OCI-LY7 (cell line): Measurements from ENCODE around the gene OXCT2. TPM values are rescaled to one million over a fixed set of nuclear protein-coding genes. Genes with fewer than 3 reads are reported as not detected.

Experiments used
- BruUV-seq: library from RNA; stranded (reverse); fragments of 400-500 nt; replicated peaks from 2 replicates; lab custom pipeline; 2021; lab: Mats Ljungman, UMichigan
- CTCF ChIA-PET: fragments of 300-600 bp; sonication (Branson Sonifier 250); formaldehyde crosslinking; loops from one replicate; lab custom pipeline; 2022; ENCODE audit warnings: antibody characterized with exemption; ENCODE audit not compliant: unreplicated experiment; lab: Charles Lee
- POLR2A ChIA-PET: fragments of 300-600 bp; sonication (Branson Sonifier 250); formaldehyde crosslinking; loops from one replicate; lab custom pipeline; 2022; ENCODE audit warnings: antibody characterized with exemption; lab: Charles Lee
- DNase-seq: peaks from one replicate; pipeline ENCODE4 v3.0.0-alpha.2; 2015; ENCODE audit warnings: low spot score
- H2AFZ ChIP-seq: fragments of 200-600 bp; sonication (generic), shearing (Covaris generic); 2 replicates; pipeline ENCODE4 v1.6.1; 2014; ENCODE audit warnings: mild to moderate bottlenecking, antibody characterized with exemption, low read length, moderate library complexity
- H3K27ac ChIP-seq: fragments of 200-600 bp; sonication (generic); 2 replicates; pipeline ENCODE4 v1.5.1; 2014; ENCODE audit warnings: mixed run types, low read depth, mild to moderate bottlenecking, moderate library complexity, low read length, inconsistent platforms; ENCODE audit not compliant: poor library complexity, severe bottlenecking
- H3K36me3 ChIP-seq: fragments of 200-600 bp; sonication (generic); 2 replicates; pipeline ENCODE4 v1.6.1; 2014; ENCODE audit warnings: mild to moderate bottlenecking, antibody characterized with exemption, low read length, moderate library complexity, mixed read lengths; ENCODE audit not compliant: insufficient read depth
- H3K4me1 ChIP-seq: fragments of 200-600 bp; sonication (generic); 2 replicates; pipeline ENCODE4 v1.5.1; 2014; ENCODE audit warnings: mild to moderate bottlenecking, low read length; ENCODE audit not compliant: insufficient read depth, poor library complexity, severe bottlenecking
- H3K4me2 ChIP-seq: fragments of 200-600 bp; sonication (generic); 2 replicates; pipeline ENCODE4 v1.6.1; 2014; ENCODE audit warnings: mild to moderate bottlenecking, low read length
- H3K4me3 ChIP-seq: fragments of 200-600 bp; sonication (generic); 2 replicates; pipeline ENCODE4 v1.5.1; 2014; ENCODE audit warnings: mild to moderate bottlenecking, low read depth, low read length; ENCODE audit not compliant: poor library complexity, severe bottlenecking
- H3K79me2 ChIP-seq: fragments of 200-600 bp; sonication (generic); 2 replicates; pipeline ENCODE4 v1.6.1; 2016; ENCODE audit warnings: low read depth, mild to moderate bottlenecking, low read length, moderate library complexity, mixed read lengths; ENCODE audit not compliant: insufficient read depth
- H3K9me2 ChIP-seq: fragments of 200-600 bp; sonication (generic); 2 replicates; pipeline ENCODE4 v1.6.1; 2016; ENCODE audit warnings: mild to moderate bottlenecking, low read length, mixed read lengths; ENCODE audit not compliant: insufficient read depth
- H3K9me3 ChIP-seq: fragments of 200-600 bp; sonication (generic); 2 replicates; pipeline ENCODE4 v1.6.1; 2014; ENCODE audit warnings: mild to moderate bottlenecking, mixed run types, low read length, mixed read lengths
- H4K20me1 ChIP-seq: fragments of 200-600 bp; sonication (generic); 2 replicates; pipeline ENCODE4 v1.6.1; 2014; ENCODE audit warnings: mild to moderate bottlenecking, antibody characterized with exemption, low read length, moderate library complexity, mixed read lengths; ENCODE audit not compliant: insufficient read depth
- EZH2phosphoT487 ChIP-seq: fragments of 200-600 bp; sonication (generic); IDR thresholded peaks from 2 replicates; pipeline ENCODE4 v1.6.1; 2018; ENCODE audit warnings: low read depth, borderline replicate concordance, mild to moderate bottlenecking, mixed run types, antibody characterized with exemption, low read length, moderate library complexity, mixed read lengths
- intact Hi-C: fragments of 100-400 bp; cut with micrococcal nuclease; formaldehyde crosslinking; loops from one replicate; pipeline ENCODE4 v1.10.0; 2022; ENCODE audit not compliant: unreplicated experiment
- total RNA-seq, 2 experiments: library from RNA; depleted of rRNA in 1 of 2; stranded (reverse); fragments of >200 nt in 1 of 2; shearing (Covaris generic) in 1 of 2; gene quantifications; 2 replicates each; pipeline ENCODE4 v1.2.3, GENCODE V29; 2014 to 2022
- TF ChIP-seq, protein P1 (sequence below): fragments of 200-600 bp; sonication (generic); conservative IDR thresholded peaks from 2 replicates; pipeline ENCODE4 v1.5.1; 2014; ENCODE audit warnings: mild to moderate bottlenecking, antibody characterized with exemption, low read length, moderate library complexity, mixed read lengths

The OXCT2 gene
- total RNA-seq, 2 experiments from 2014 or later: 0.17 to 0.79 TPM

DNA sequence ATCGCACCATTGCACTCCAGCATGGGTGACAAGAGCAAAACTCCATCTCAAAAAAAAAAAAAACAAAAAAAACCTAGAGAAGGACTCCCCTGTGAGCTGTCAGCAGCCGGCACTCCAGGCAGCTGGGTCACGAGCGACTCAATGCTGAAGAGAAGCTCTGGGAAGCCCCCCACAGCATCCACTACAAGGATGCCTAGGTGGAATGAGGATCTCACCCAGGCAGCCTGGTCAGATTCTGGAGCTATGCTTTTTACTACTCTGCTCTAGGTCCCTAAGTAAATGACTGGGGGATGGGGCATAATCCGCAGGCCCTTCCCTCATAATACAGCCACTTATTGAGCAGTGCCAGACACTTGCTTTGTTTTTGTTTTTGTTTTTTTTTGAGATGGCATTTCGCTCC is 11.0 kb upstream of the OXCT2 start:
- no peaks in the 10 kb centered on the region for H3K79me2 ChIP-seq
- no peak overlapping the region for H2AFZ ChIP-seq
- TF ChIP-seq, protein P1, sequence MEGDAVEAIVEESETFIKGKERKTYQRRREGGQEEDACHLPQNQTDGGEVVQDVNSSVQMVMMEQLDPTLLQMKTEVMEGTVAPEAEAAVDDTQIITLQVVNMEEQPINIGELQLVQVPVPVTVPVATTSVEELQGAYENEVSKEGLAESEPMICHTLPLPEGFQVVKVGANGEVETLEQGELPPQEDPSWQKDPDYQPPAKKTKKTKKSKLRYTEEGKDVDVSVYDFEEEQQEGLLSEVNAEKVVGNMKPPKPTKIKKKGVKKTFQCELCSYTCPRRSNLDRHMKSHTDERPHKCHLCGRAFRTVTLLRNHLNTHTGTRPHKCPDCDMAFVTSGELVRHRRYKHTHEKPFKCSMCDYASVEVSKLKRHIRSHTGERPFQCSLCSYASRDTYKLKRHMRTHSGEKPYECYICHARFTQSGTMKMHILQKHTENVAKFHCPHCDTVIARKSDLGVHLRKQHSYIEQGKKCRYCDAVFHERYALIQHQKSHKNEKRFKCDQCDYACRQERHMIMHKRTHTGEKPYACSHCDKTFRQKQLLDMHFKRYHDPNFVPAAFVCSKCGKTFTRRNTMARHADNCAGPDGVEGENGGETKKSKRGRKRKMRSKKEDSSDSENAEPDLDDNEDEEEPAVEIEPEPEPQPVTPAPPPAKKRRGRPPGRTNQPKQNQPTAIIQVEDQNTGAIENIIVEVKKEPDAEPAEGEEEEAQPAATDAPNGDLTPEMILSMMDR: no peak
- no peak for TF ChIP-seq EZH2phosphoT487
- H3K9me3 ChIP-seq: no peaks in the 10 kb centered on the region
- H3K9me2 ChIP-seq: no peaks in the 10 kb centered on the region
- DNase-seq: no peak
- POLR2A ChIA-PET: interaction anchor here (0.9 kb wide), 1 partner anchor 15 kb away, joined by 4 read pairs; no protein-coding TSS in a partner anchor
- H3K4me2 ChIP-seq: no peak overlapping the region
- no peaks in the 10 kb centered on the region for H4K20me1 ChIP-seq
- H3K36me3 ChIP-seq: no peaks in the 10 kb centered on the region
- intact Hi-C loops: no loop called here
- no peak overlapping the region for H3K4me3 ChIP-seq
- no TSS peak for BruUV-seq
- H3K27ac ChIP-seq: no peak overlapping the region
- no peaks in the 10 kb centered on the region for H3K4me1 ChIP-seq
- CTCF ChIA-PET: no interaction called here

DNA sequence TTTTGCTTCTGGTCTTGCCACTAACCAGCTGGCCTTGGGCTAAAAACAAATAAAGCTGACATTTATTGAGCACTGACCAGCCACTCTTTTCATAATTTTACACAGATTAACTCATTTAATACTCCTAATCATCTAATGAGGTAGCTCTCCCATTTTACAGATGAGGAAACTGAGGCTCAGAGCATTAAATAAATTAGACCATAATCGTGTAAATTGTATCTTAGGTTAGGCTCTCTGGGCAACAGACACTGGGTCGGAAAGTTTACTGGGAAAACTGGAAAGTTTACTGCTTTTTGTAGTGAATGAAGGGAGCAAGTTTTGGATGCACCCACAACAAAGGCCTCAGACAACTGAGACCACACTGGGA is 10.2 kb upstream of the OXCT2 start:
- Histone ChIP-seq H3K4me2 (no peak overlapping the region), H3K9me2 (no peaks in the 10 kb centered on the region), H3K36me3 (no peaks in the 10 kb centered on the region), H3K27ac (no peak overlapping the region), H2AFZ (no peak overlapping the region), H3K4me1 (peaks cover 5% of the 10 kb centered on the region), H3K9me3 (no peaks in the 10 kb centered on the region), H3K79me2 (no peaks in the 10 kb centered on the region), H3K4me3 (no peak overlapping the region), H4K20me1 (no peaks in the 10 kb centered on the region)
- DNase-seq: no peak
- ChIA-PET POLR2A (interaction anchor here (0.9 kb wide), 1 partner anchor 16 kb away, joined by 4 read pairs; no protein-coding TSS in a partner anchor), CTCF (no interaction called here)
- intact Hi-C loops: no loop called here
- BruUV-seq: no TSS peak
- no peak for TF ChIP-seq EZH2phosphoT487
- TF ChIP-seq, protein P1: no peak

DNA sequence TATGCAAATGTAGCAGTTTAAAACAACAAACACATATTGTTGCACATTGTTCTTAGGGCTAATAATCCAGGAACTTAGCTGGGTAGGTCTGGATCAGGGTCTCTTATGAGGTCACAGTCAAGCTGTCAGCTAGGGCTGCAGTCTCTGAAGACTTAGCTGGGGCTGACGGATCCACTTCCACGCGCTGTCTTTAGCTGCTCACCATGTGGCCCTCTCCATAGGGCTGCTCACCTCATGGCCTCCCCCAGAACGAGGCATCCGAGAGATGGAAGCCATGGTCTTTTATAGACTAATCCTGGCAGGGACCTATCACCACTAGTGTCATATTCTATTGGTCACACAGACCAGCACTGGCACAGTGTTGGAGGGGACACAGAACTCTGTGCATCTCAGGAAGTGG is 8.7 kb upstream of the OXCT2 start:
- BruUV-seq: no TSS peak
- H2AFZ ChIP-seq: no peak overlapping the region
- peaks cover 12% of the 10 kb centered on the region for H3K4me1 ChIP-seq
- no peak overlapping the region for H3K4me2 ChIP-seq
- no peaks in the 10 kb centered on the region for H3K9me2 ChIP-seq
- no peak for DNase-seq
- no peaks in the 10 kb centered on the region for H3K9me3 ChIP-seq
- POLR2A ChIA-PET: no interaction called here
- H4K20me1 ChIP-seq: no peaks in the 10 kb centered on the region
- H3K36me3 ChIP-seq: no peaks in the 10 kb centered on the region
- no peak for TF ChIP-seq EZH2phosphoT487
- TF ChIP-seq, protein P1: no peak
- intact Hi-C loops: no loop called here
- H3K79me2 ChIP-seq: no peaks in the 10 kb centered on the region
- H3K27ac ChIP-seq: no peak overlapping the region
- CTCF ChIA-PET: no interaction called here
- no peak overlapping the region for H3K4me3 ChIP-seq
